IMR-90 (cell line): Measurements from ENCODE around the gene CPO. TPM values are rescaled to one million over a fixed set of nuclear protein-coding genes. Genes with fewer than 3 reads are reported as not detected.

Experiments used
- ATAC-seq: fragments of 200-7000 bp; cut with Tn5 transposase; 2 replicates; pipeline ENCODE4 v1.9.1; 2020; ENCODE audit warnings: low read depth, mild to moderate bottlenecking, moderate library complexity
- BruUV-seq: library from RNA; stranded (reverse); fragments of 400-500 nt; replicated peaks from 2 replicates; lab custom pipeline; 2021; lab: Mats Ljungman, UMichigan
- CTCF ChIA-PET: fragments of 300-600 bp; formaldehyde crosslinking; extraction: SDS; loops from one replicate; lab custom pipeline; 2021; ENCODE audit warnings: antibody characterized with exemption; lab: Yijun Ruan, JAX
- POLR2A ChIA-PET: fragments of 300-600 bp; sonication (Branson Sonifier 250); formaldehyde crosslinking; loops from one replicate; lab custom pipeline; 2022; ENCODE audit warnings: antibody characterized with exemption; ENCODE audit not compliant: unreplicated experiment; lab: Charles Lee
- DNase-seq: peaks from one replicate; pipeline ENCODE4 v3.0.0; 2013
- H2AFZ ChIP-seq: replicated peaks from 2 replicates; pipeline ENCODE3; 2013; ENCODE audit warnings: low read length, mild to moderate bottlenecking; ENCODE audit not compliant: poor library complexity
- H2AK5ac ChIP-seq: 2 replicates; pipeline ENCODE4 v1.6.1; 2013; ENCODE audit warnings: low read depth, low read length, inconsistent platforms
- H2AK9ac ChIP-seq: replicated peaks from 2 replicates; pipeline ENCODE3; 2013; ENCODE audit warnings: mild to moderate bottlenecking, low read depth, low read length, moderate library complexity; ENCODE audit not compliant: poor library complexity
- H2BK120ac ChIP-seq: 2 replicates; pipeline ENCODE4 v1.6.1; 2013; ENCODE audit warnings: low read depth, low read length, inconsistent platforms
- H2BK15ac ChIP-seq: 3 replicates; pipeline ENCODE4 v1.6.1; 2013; ENCODE audit warnings: low read depth, low read length, inconsistent platforms
- H2BK20ac ChIP-seq: 2 replicates; pipeline ENCODE4 v1.6.1; 2013; ENCODE audit warnings: low read depth, mild to moderate bottlenecking, inconsistent platforms, low read length, moderate library complexity
- H2BK5ac ChIP-seq: 2 replicates; pipeline ENCODE4 v1.6.1; 2013; ENCODE audit warnings: mild to moderate bottlenecking, low read depth, low read length, inconsistent platforms; ENCODE audit not compliant: poor library complexity, severe bottlenecking
- H3K14ac ChIP-seq: replicated peaks from 2 replicates; pipeline ENCODE4 v1.6.1; 2013; ENCODE audit warnings: low read depth, low read length, inconsistent platforms
- H3K18ac ChIP-seq: 2 replicates; pipeline ENCODE4 v1.6.1; 2013; ENCODE audit warnings: low read depth, low read length, control low read depth
- H3K23ac ChIP-seq: 2 replicates; pipeline ENCODE4 v1.6.1; 2013; ENCODE audit warnings: low read depth, low read length, inconsistent platforms
- H3K27ac ChIP-seq: 2 replicates; pipeline ENCODE4 v1.5.1; 2013; ENCODE audit warnings: mild to moderate bottlenecking, control low read depth, low read length; ENCODE audit not compliant: insufficient read depth
- H3K27me3 ChIP-seq: 2 replicates; pipeline ENCODE4 v1.6.1; 2013; ENCODE audit warnings: low read length; ENCODE audit not compliant: control insufficient read depth, insufficient read depth
- H3K36me3 ChIP-seq: 2 replicates; pipeline ENCODE4 v1.6.1; 2013; ENCODE audit warnings: low read length, mixed read lengths; ENCODE audit not compliant: control insufficient read depth, insufficient read depth
- H3K4ac ChIP-seq: 2 replicates; pipeline ENCODE4 v1.6.1; 2013; ENCODE audit warnings: low read depth, low read length, inconsistent platforms
- H3K4me1 ChIP-seq: 2 replicates; pipeline ENCODE4 v1.6.1; 2013; ENCODE audit warnings: low read length, mixed read lengths; ENCODE audit not compliant: control insufficient read depth, insufficient read depth
- H3K4me2 ChIP-seq: 2 replicates; pipeline ENCODE4 v1.6.1; 2013; ENCODE audit warnings: low read depth, mild to moderate bottlenecking, control low read depth, low read length, moderate library complexity
- H3K4me3 ChIP-seq: 2 replicates; pipeline ENCODE4 v1.5.1; 2013; ENCODE audit warnings: low read depth, mild to moderate bottlenecking, control low read depth, low read length, moderate library complexity; ENCODE audit not compliant: insufficient read depth
- H3K56ac ChIP-seq: 2 replicates; pipeline ENCODE4 v1.6.1; 2013; ENCODE audit warnings: low read length, inconsistent platforms; ENCODE audit not compliant: insufficient read depth; ENCODE audit errors: extremely low read depth
- H3K79me1 ChIP-seq, 2 experiments: 2 replicates each; pipeline ENCODE4 v1.6.1; 2013; ENCODE audit warnings: low read length in 2 of 2, inconsistent platforms in 1 of 2, low read depth in 1 of 2
- H3K9ac ChIP-seq: 2 replicates; pipeline ENCODE4 v1.6.1; 2013; ENCODE audit warnings: low read depth, low read length, control low read depth
- H3K9me1 ChIP-seq: 2 replicates; pipeline ENCODE4 v1.6.1; 2013; ENCODE audit warnings: low read length, inconsistent platforms; ENCODE audit not compliant: insufficient read depth
- H3K9me3 ChIP-seq: 2 replicates; pipeline ENCODE4 v1.6.1; 2013; ENCODE audit warnings: low read length; ENCODE audit not compliant: control insufficient read depth, insufficient read depth
- H4K20me1 ChIP-seq: 2 replicates; pipeline ENCODE4 v1.6.1; 2013; ENCODE audit warnings: low read length, inconsistent platforms; ENCODE audit not compliant: insufficient read depth
- H4K5ac ChIP-seq: 2 replicates; pipeline ENCODE4 v1.6.1; 2013; ENCODE audit warnings: mild to moderate bottlenecking, low read depth, low read length, control low read depth
- H4K8ac ChIP-seq, 2 experiments: 2 replicates each; pipeline ENCODE4 v1.6.1; 2013; ENCODE audit warnings: low read depth in 2 of 2, low read length in 2 of 2, control low read depth in 1 of 2, inconsistent platforms in 1 of 2
- H4K91ac ChIP-seq: 2 replicates; pipeline ENCODE4 v1.6.1; 2013; ENCODE audit warnings: low read depth, low read length, inconsistent platforms; ENCODE audit not compliant: insufficient read depth
- BHLHE40 ChIP-seq: fragments of 150-350 bp; IDR thresholded peaks from 2 replicates; pipeline ENCODE4 v1.6.1; 2016; ENCODE audit warnings: mild to moderate bottlenecking, low read depth, low read length
- CEBPB ChIP-seq: IDR thresholded peaks from 2 replicates; pipeline ENCODE4 v1.6.1; 2012; ENCODE audit warnings: low read depth, low read length, improper control_type of control experiment
- CHD1 ChIP-seq: IDR thresholded peaks from 2 replicates; pipeline ENCODE4 v1.6.1; 2012; ENCODE audit warnings: low read depth, low read length, improper control_type of control experiment
- CTCF ChIP-seq: conservative IDR thresholded peaks from 2 replicates; pipeline ENCODE4 v1.5.1; 2012; ENCODE audit warnings: mild to moderate bottlenecking, low read depth, low read length, improper control_type of control experiment
- FOS ChIP-seq: fragments of 150-350 bp; IDR thresholded peaks from 2 replicates; pipeline ENCODE4 v1.6.1; 2016; ENCODE audit warnings: low read depth, low read length
- MAFK ChIP-seq: IDR thresholded peaks from 2 replicates; pipeline ENCODE4 v1.6.1; 2012; ENCODE audit warnings: low read depth, low read length, improper control_type of control experiment
- MAZ ChIP-seq: IDR thresholded peaks from 2 replicates; pipeline ENCODE4 v1.6.1; 2012; ENCODE audit warnings: low read depth, mild to moderate bottlenecking, low read length, improper control_type of control experiment, moderate library complexity, borderline replicate concordance
- MXI1 ChIP-seq: IDR thresholded peaks from 2 replicates; pipeline ENCODE4 v1.6.1; 2012; ENCODE audit warnings: low read depth, mild to moderate bottlenecking, low read length, moderate library complexity, borderline replicate concordance
- NFE2L2 ChIP-seq: fragments of 150-350 bp; IDR thresholded peaks from 2 replicates; pipeline ENCODE4 v1.6.1; 2016; ENCODE audit warnings: low read depth, mild to moderate bottlenecking, low read length
- POLR2A ChIP-seq: IDR thresholded peaks from 2 replicates; pipeline ENCODE4 v1.6.1; 2012; ENCODE audit warnings: mild to moderate bottlenecking, low read depth, low read length
- RAD21 ChIP-seq: IDR thresholded peaks from 2 replicates; pipeline ENCODE4 v1.6.1; 2012; ENCODE audit warnings: low read length, improper control_type of control experiment
- RCOR1 ChIP-seq: IDR thresholded peaks from 2 replicates; pipeline ENCODE4 v1.6.1; 2012; ENCODE audit warnings: mild to moderate bottlenecking, low read length, improper control_type of control experiment; ENCODE audit not compliant: insufficient replicate concordance
- RFX5 ChIP-seq: IDR thresholded peaks from 2 replicates; pipeline ENCODE4 v1.8.0; 2012; ENCODE audit warnings: low read depth, mild to moderate bottlenecking, low read length, moderate library complexity
- SMC3 ChIP-seq: fragments of 150-350 bp; IDR thresholded peaks from 2 replicates; pipeline ENCODE4 v1.6.1; 2016; ENCODE audit warnings: low read depth, mild to moderate bottlenecking, antibody characterized with exemption, low read length, moderate library complexity
- WGBS, 2 experiments: methylation state at CpG; one replicate each; pipeline versions ENCODE4 v1.1.5 to v1.1.7; 2013; ENCODE audit warnings: missing lambda C conversion rate in 2 of 2; ENCODE audit not compliant: insufficient read length in 1 of 2; ENCODE audit errors: extremely low coverage in 2 of 2; 5-methylcytosine and 5-hydroxymethylcytosine counted together
- dilution Hi-C: fragments of 300-500 bp; cut with HindIII; formaldehyde crosslinking; loops from one replicate; pipeline ENCODE4 v1.14.3; 2018; ENCODE audit warnings: low sequenced_read_pairs; ENCODE audit not compliant: unreplicated experiment
- in situ Hi-C: fragments of 300-500 bp; cut with MboI; formaldehyde crosslinking; loops from 3 replicates; pipeline ENCODE4 v1.14.3; 2019; ENCODE audit warnings: low sequenced_read_pairs, inconsistent platforms, mixed read lengths
- intact Hi-C: fragments of 100-400 bp; cut with micrococcal nuclease; formaldehyde crosslinking; loops from 2 replicates; pipeline ENCODE4 v1.10.0; 2022
- polyA plus RNA-seq, 3 experiments: library from polyadenylated mRNA; depleted of rRNA; stranded (reverse); fragments of >200 nt; gene quantifications; 2 replicates each; pipeline ENCODE4 v1.2.3, GENCODE V29; 2012; ENCODE audit warnings: low replicate concordance in 1 of 3
- total RNA-seq: library from RNA; depleted of rRNA; stranded (reverse); fragments of >200 nt; gene quantifications from 2 replicates; pipeline ENCODE4 v1.2.3, GENCODE V29; 2012
- TF ChIP-seq, protein P1 (sequence below): fragments of 150-350 bp; IDR thresholded peaks from 2 replicates; pipeline ENCODE4 v1.6.1; 2016; ENCODE audit warnings: low read depth, mild to moderate bottlenecking, low read length, moderate library complexity, borderline replicate concordance
- TF ChIP-seq, protein P2 (sequence below): fragments of 150-350 bp; IDR thresholded peaks from 2 replicates; pipeline ENCODE4 v1.6.1; 2017; ENCODE audit warnings: mild to moderate bottlenecking, antibody characterized with exemption, low read length, low read depth

The CPO gene
- total and polyA plus RNA-seq, 2 of the 4 experiments (the other 2 are of a cell fraction), result not detected

DNA sequence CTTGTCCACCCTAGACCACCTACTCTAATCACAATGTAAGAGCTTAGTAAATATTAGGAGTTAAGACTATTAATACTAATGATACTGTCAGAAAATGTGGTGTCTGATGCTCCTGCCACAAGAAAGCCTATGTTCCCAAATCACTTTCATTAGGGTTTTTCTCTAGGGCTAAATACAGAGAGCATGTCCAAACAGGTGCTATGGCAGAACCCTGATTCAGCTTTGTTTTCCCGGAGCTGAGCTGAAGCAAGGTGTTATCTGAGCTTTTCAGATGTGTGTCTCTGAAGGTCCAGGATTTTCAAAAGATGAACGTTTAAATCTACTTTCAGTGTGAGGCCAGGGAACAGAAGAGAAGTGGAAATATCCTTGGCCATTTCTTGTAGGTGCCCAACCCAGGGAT lies 40.6 kb downstream of the CPO start:
- no peak for ATAC-seq
- H3K79me1 ChIP-seq, result peaks cover 3 to 4% of the 10 kb centered on the region in 2 experiments; a peak in 1 of 4 replicates
- no peak overlapping the region for H2BK5ac ChIP-seq
- peaks cover 9% of the 10 kb centered on the region for H3K4me1 ChIP-seq
- H3K23ac ChIP-seq, result no peak overlapping the region
- H2BK120ac ChIP-seq, result no peak overlapping the region
- no peak overlapping the region for H3K56ac ChIP-seq
- TF ChIP-seq RCOR1 (no peak), SMC3 (no peak), POLR2A (no peak), NFE2L2 (no peak), RFX5 (no peak), FOS (no peak), MAFK (no peak), MXI1 (no peak), CHD1 (no peak), MAZ (no peak), RAD21 (no peak), BHLHE40 (no peak), CTCF (no peak), CEBPB (no peak)
- TF ChIP-seq, protein P1, sequence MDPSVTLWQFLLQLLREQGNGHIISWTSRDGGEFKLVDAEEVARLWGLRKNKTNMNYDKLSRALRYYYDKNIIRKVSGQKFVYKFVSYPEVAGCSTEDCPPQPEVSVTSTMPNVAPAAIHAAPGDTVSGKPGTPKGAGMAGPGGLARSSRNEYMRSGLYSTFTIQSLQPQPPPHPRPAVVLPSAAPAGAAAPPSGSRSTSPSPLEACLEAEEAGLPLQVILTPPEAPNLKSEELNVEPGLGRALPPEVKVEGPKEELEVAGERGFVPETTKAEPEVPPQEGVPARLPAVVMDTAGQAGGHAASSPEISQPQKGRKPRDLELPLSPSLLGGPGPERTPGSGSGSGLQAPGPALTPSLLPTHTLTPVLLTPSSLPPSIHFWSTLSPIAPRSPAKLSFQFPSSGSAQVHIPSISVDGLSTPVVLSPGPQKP, result no peak
- TF ChIP-seq, protein P2, sequence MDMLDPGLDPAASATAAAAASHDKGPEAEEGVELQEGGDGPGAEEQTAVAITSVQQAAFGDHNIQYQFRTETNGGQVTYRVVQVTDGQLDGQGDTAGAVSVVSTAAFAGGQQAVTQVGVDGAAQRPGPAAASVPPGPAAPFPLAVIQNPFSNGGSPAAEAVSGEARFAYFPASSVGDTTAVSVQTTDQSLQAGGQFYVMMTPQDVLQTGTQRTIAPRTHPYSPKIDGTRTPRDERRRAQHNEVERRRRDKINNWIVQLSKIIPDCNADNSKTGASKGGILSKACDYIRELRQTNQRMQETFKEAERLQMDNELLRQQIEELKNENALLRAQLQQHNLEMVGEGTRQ, result no peak
- ChIA-PET POLR2A (no interaction called here), CTCF (interaction anchor here (1.2 kb wide), 1 partner anchor 493 kb away, joined by 4 read pairs; no protein-coding TSS in a partner anchor)
- no peak overlapping the region for H3K27ac ChIP-seq
- H3K14ac ChIP-seq, result no peak overlapping the region
- no peak overlapping the region for H3K4ac ChIP-seq
- H4K8ac ChIP-seq, result no peak overlapping the region
- no peak overlapping the region for H2BK20ac ChIP-seq
- H3K9me3 ChIP-seq, result peaks cover 2% of the 10 kb centered on the region; the same call in 1 of the 2 replicates
- DNase-seq, result no peak
- H2AFZ ChIP-seq, result no peak overlapping the region
- no peak overlapping the region for H3K4me2 ChIP-seq
- no peak overlapping the region for H4K5ac ChIP-seq
- H3K18ac ChIP-seq, result no peak overlapping the region
- no TSS peak for BruUV-seq
- H3K27me3 ChIP-seq, result peaks cover 3% of the 10 kb centered on the region
- H2BK15ac ChIP-seq, result no peak overlapping the region
- in situ Hi-C loops (loop anchor here (5.0 to 10.0 kb wide), 3 partner anchors 185 to 755 kb away; partner anchors contain the start of gene KLF7), dilution Hi-C loops (no loop called here), intact Hi-C loops (loop anchor here (2.0 to 10.0 kb wide), 6 partner anchors 95 to 1095 kb away; no protein-coding TSS in a partner anchor)
- no peak overlapping the region for H3K9ac ChIP-seq
- no peaks in the 10 kb centered on the region for H3K36me3 ChIP-seq
- H4K91ac ChIP-seq, result no peak overlapping the region
- no peaks in the 10 kb centered on the region for H3K9me1 ChIP-seq
- H2AK9ac ChIP-seq, result no peak overlapping the region
- H4K20me1 ChIP-seq, result no peaks in the 10 kb centered on the region
- H2AK5ac ChIP-seq, result no peak overlapping the region
- no CpG with 5 or more reads among the region's 2 CpGs for WGBS, 2 experiments
- no peak overlapping the region for H3K4me3 ChIP-seq
